SK-N-SH (cell line): Measurements from ENCODE around the gene DSCAML1. TPM values are rescaled to one million over a fixed set of nuclear protein-coding genes. Genes with fewer than 3 reads are reported as not detected.

Experiments
- CTCF ChIA-PET: fragments of 300-600, 350-600 bp; formaldehyde crosslinking; extraction: SDS; loops from one replicate; lab custom pipeline; 2021; lab: Yijun Ruan, JAX
- POLR2A ChIA-PET: fragments of 350-600 bp; sonication (Branson Sonifier 250); formaldehyde crosslinking; extraction: SDS; loops from one replicate; lab custom pipeline; 2020; ENCODE audit warnings: antibody characterized with exemption, inconsistent platforms; lab: Yijun Ruan, JAX
- DNase-seq: peaks from one replicate; pipeline ENCODE4 v3.0.0; 2012
- H2AFZ ChIP-seq: fragments of 200-600 bp; sonication (generic); 2 replicates; pipeline ENCODE4 v1.8.1; 2016; ENCODE audit warnings: antibody characterized with exemption, mild to moderate bottlenecking, low read depth
- H3F3A ChIP-seq: fragments of 200-600 bp; sonication (generic); replicated peaks from 2 replicates; pipeline ENCODE3; 2016; ENCODE audit warnings: antibody characterized with exemption, mild to moderate bottlenecking; ENCODE audit not compliant: insufficient read depth
- H3K27ac ChIP-seq, 2 experiments: fragments of 200-500 bp in 1 of 2; fragments of 200-600 bp in 1 of 2; sonication (Bioruptor generic) in 1 of 2; sonication (generic), shearing (Covaris generic) in 1 of 2; 2 replicates each; pipeline versions ENCODE4 v1.5.1 to v1.6.1; 2014 to 2016; ENCODE audit warnings: low read depth in 2 of 2, inconsistent platforms in 1 of 2, low read length in 1 of 2, mild to moderate bottlenecking in 1 of 2, mixed read lengths in 1 of 2
- H3K27me3 ChIP-seq: fragments of 200-600 bp; sonication (generic), shearing (Covaris generic); 2 replicates; pipeline ENCODE4 v1.6.1; 2016; ENCODE audit warnings: mixed run types; ENCODE audit not compliant: insufficient read depth
- H3K36me3 ChIP-seq, 2 experiments: fragments of 200-500 bp in 1 of 2; fragments of 200-600 bp in 1 of 2; sonication (Bioruptor generic) in 1 of 2; sonication (generic) in 1 of 2; replicated peaks in 1 of 2; 2 replicates each; pipeline versions ENCODE3 to v1.5.1; 2014 to 2016; ENCODE audit warnings: low read length in 1 of 2, mild to moderate bottlenecking in 1 of 2; ENCODE audit not compliant: insufficient read depth in 2 of 2, control insufficient read depth in 1 of 2
- H3K4me1 ChIP-seq, 2 experiments: fragments of 200-500 bp in 1 of 2; fragments of 200-600 bp in 1 of 2; sonication (Bioruptor generic) in 1 of 2; sonication (generic), shearing (Covaris generic) in 1 of 2; 2 replicates each; pipeline versions ENCODE4 v1.5.1 to v1.6.1; 2014 to 2016; ENCODE audit warnings: low read depth in 1 of 2, low read length in 1 of 2, mixed run types in 1 of 2; ENCODE audit not compliant: insufficient read depth in 2 of 2, control insufficient read depth in 1 of 2
- H3K4me2 ChIP-seq: fragments of 200-600 bp; sonication (generic), shearing (Covaris generic); 2 replicates; pipeline ENCODE4 v1.6.1; 2017; ENCODE audit warnings: mixed run types
- H3K4me3 ChIP-seq, 2 experiments: fragments of 200-500 bp in 1 of 2; fragments of 200-600 bp in 1 of 2; sonication (Bioruptor generic) in 1 of 2; sonication (generic), shearing (Covaris generic) in 1 of 2; 2 replicates each; pipeline versions ENCODE4 v1.5.1 to v1.8.1; 2014 to 2016; ENCODE audit warnings: low read depth in 2 of 2, inconsistent platforms in 1 of 2, low read length in 1 of 2, mild to moderate bottlenecking in 1 of 2, mixed read lengths in 1 of 2, moderate library complexity in 1 of 2
- H3K79me2 ChIP-seq: fragments of 200-600 bp; sonication (generic); 2 replicates; pipeline ENCODE4 v1.8.1; 2017; ENCODE audit warnings: mild to moderate bottlenecking; ENCODE audit not compliant: insufficient read depth
- H3K9ac ChIP-seq: fragments of 200-600 bp; sonication (generic); 2 replicates; pipeline ENCODE4 v1.6.1; 2017; ENCODE audit warnings: mixed run types
- H3K9me2 ChIP-seq: fragments of 200-600 bp; sonication (generic); 2 replicates; pipeline ENCODE4 v1.6.1; 2017; ENCODE audit warnings: mixed run types
- H3K9me3 ChIP-seq: fragments of 200-600 bp; sonication (generic); 2 replicates; pipeline ENCODE4 v1.6.1; 2017; ENCODE audit warnings: mixed run types, mild to moderate bottlenecking, moderate library complexity
- H4K20me1 ChIP-seq: fragments of 200-600 bp; sonication (generic); 2 replicates; pipeline ENCODE4 v1.6.1; 2017; ENCODE audit warnings: mild to moderate bottlenecking, mixed run types; ENCODE audit not compliant: insufficient read depth
- EP300 ChIP-seq, 2 experiments: IDR thresholded peaks; 2 replicates each; pipeline versions ENCODE4 v1.4.0 to v1.6.1; 2012; ENCODE audit warnings: borderline replicate concordance in 1 of 2, low read depth in 1 of 2, low read length in 1 of 2
- EZH2phosphoT487 ChIP-seq: fragments of 200-600 bp; sonication (generic); IDR thresholded peaks from 2 replicates; pipeline ENCODE4 v1.6.1; 2017; ENCODE audit warnings: low read depth, mixed run types, mild to moderate bottlenecking, antibody characterized with exemption, moderate library complexity, borderline replicate concordance
- FOXJ3 ChIP-seq: sonication (generic); formaldehyde crosslinking; IDR thresholded peaks from 2 replicates; pipeline ENCODE4 v1.5.1; 2020; ENCODE audit warnings: mild to moderate bottlenecking, missing genetic modification reagents
- GATA2 ChIP-seq: sonication (generic); formaldehyde crosslinking; IDR thresholded peaks from 2 replicates; pipeline ENCODE4 v1.5.0; 2020; ENCODE audit warnings: mild to moderate bottlenecking, missing genetic modification reagents
- JUND ChIP-seq: IDR thresholded peaks from 2 replicates; pipeline ENCODE4 v1.4.0; 2012
- MXI1 ChIP-seq: IDR thresholded peaks from 2 replicates; pipeline ENCODE4 v1.6.1; 2012; ENCODE audit warnings: mild to moderate bottlenecking, low read depth, low read length, improper control_type of control experiment
- NFIC ChIP-seq: IDR thresholded peaks from 2 replicates; pipeline ENCODE4 v1.4.0; 2012; ENCODE audit warnings: borderline replicate concordance
- RAD21 ChIP-seq: IDR thresholded peaks from 2 replicates; pipeline ENCODE4 v1.6.1; 2012; ENCODE audit warnings: mild to moderate bottlenecking, low read length
- RCOR1 ChIP-seq: fragments of 150-350 bp; IDR thresholded peaks from 2 replicates; pipeline ENCODE4 v1.6.1; 2017; ENCODE audit warnings: antibody characterized with exemption, low read length
- RFX5 ChIP-seq: IDR thresholded peaks from 2 replicates; pipeline ENCODE4 v1.6.1; 2012; ENCODE audit warnings: mild to moderate bottlenecking, improper control_type of control experiment, low read length
- SIN3A ChIP-seq: IDR thresholded peaks from 2 replicates; pipeline ENCODE4 v1.6.1; 2012; ENCODE audit warnings: low read depth, mild to moderate bottlenecking, low read length, moderate library complexity, borderline replicate concordance
- SMC3 ChIP-seq: IDR thresholded peaks from 2 replicates; pipeline ENCODE4 v1.6.1; 2012; ENCODE audit warnings: low read depth, low read length, improper control_type of control experiment
- YY1 ChIP-seq: IDR thresholded peaks from 2 replicates; pipeline ENCODE4 v1.4.0; 2012; ENCODE audit warnings: low read depth, mild to moderate bottlenecking
- WGBS: methylation state at CpG from one replicate; pipeline ENCODE4 v1.1.6; 2017; ENCODE audit warnings: low lambda C conversion rate; 5-methylcytosine and 5-hydroxymethylcytosine counted together
- polyA plus RNA-seq, 3 experiments: library from polyadenylated mRNA; depleted of rRNA; stranded (reverse); fragments of >200 nt; gene quantifications; 2 replicates each; pipeline ENCODE4 v1.2.3, GENCODE V29; 2012
- TF ChIP-seq, protein P1 (sequence below): IDR thresholded peaks from 2 replicates; pipeline ENCODE4 v1.4.0; 2012; ENCODE audit warnings: low read depth, borderline replicate concordance
- TF ChIP-seq, protein P2 (sequence below): fragments of 150-350 bp; IDR thresholded peaks from 2 replicates; pipeline ENCODE4 v1.6.1; 2016; ENCODE audit warnings: mild to moderate bottlenecking, low read depth, low read length
- TF ChIP-seq, protein P3 (sequence below): IDR thresholded peaks from 2 replicates; pipeline ENCODE4 v1.4.0; 2012; ENCODE audit warnings: low read depth, borderline replicate concordance
- TF ChIP-seq, protein P4 (sequence below): IDR thresholded peaks from 2 replicates; pipeline ENCODE4 v1.4.0; 2012; ENCODE audit warnings: low read depth

DSCAML1 gene
- polyA plus RNA-seq, 1 of the 3 experiments (the other 2 are of a cell fraction): not detected

DNA sequence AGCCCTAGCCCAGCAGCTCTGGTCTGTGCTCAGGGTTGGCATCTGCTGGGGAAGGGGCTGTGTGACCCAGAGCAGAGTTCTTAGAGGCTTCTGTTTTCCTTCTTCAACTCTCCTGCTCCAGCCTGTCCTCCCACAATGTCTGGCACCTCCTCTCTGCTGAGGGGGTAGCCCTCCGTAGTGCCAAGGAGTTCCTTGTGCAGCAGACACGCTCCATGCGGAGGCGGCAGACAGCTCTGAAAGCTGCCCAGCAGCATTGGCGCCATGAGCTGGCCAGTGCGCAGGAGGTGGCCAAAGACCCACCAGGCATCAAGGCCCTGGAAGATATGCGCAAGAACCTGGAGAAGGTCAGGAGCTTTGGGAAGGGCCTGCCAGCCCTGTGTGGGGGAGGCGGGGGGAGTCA, 400.0 kb downstream of the DSCAML1 start:
- 96% methylated on average over 5 of the region's 8 CpGs for WGBS
- no peak overlapping the region for H3K9ac ChIP-seq
- H3K9me2 ChIP-seq: no peaks in the 10 kb centered on the region
- no peak overlapping the region for H3K4me2 ChIP-seq
- H3K9me3 ChIP-seq: no peaks in the 10 kb centered on the region
- H3F3A ChIP-seq: no peaks in the 10 kb centered on the region
- no peaks in the 10 kb centered on the region for H3K27me3 ChIP-seq
- peaks cover 42 to 55% of the 10 kb centered on the region in 2 experiments for H3K36me3 ChIP-seq
- TF ChIP-seq MXI1: no peak
- no peak for TF ChIP-seq RFX5
- TF ChIP-seq, protein P1, sequence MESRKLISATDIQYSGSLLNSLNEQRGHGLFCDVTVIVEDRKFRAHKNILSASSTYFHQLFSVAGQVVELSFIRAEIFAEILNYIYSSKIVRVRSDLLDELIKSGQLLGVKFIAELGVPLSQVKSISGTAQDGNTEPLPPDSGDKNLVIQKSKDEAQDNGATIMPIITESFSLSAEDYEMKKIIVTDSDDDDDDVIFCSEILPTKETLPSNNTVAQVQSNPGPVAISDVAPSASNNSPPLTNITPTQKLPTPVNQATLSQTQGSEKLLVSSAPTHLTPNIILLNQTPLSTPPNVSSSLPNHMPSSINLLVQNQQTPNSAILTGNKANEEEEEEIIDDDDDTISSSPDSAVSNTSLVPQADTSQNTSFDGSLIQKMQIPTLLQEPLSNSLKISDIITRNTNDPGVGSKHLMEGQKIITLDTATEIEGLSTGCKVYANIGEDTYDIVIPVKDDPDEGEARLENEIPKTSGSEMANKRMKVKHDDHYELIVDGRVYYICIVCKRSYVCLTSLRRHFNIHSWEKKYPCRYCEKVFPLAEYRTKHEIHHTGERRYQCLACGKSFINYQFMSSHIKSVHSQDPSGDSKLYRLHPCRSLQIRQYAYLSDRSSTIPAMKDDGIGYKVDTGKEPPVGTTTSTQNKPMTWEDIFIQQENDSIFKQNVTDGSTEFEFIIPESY: no peak
- TF ChIP-seq, protein P2, sequence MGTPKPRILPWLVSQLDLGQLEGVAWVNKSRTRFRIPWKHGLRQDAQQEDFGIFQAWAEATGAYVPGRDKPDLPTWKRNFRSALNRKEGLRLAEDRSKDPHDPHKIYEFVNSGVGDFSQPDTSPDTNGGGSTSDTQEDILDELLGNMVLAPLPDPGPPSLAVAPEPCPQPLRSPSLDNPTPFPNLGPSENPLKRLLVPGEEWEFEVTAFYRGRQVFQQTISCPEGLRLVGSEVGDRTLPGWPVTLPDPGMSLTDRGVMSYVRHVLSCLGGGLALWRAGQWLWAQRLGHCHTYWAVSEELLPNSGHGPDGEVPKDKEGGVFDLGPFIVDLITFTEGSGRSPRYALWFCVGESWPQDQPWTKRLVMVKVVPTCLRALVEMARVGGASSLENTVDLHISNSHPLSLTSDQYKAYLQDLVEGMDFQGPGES: no peak
- no peak for TF ChIP-seq GATA2 (CRISPR knock-in tag)
- no peak for TF ChIP-seq JUND
- no peak for TF ChIP-seq EP300 (IDR thresholded peaks at IDR 0.05; ENCODE audit: borderline replicate concordance in 1 of 2, low read depth in 1 of 2, low read length in 1 of 2)
- TF ChIP-seq SMC3: no peak
- TF ChIP-seq RCOR1: no peak
- no peak for TF ChIP-seq YY1
- TF ChIP-seq, protein P3, sequence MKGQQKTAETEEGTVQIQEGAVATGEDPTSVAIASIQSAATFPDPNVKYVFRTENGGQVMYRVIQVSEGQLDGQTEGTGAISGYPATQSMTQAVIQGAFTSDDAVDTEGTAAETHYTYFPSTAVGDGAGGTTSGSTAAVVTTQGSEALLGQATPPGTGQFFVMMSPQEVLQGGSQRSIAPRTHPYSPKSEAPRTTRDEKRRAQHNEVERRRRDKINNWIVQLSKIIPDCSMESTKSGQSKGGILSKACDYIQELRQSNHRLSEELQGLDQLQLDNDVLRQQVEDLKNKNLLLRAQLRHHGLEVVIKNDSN: no peak
- TF ChIP-seq, protein P4, sequence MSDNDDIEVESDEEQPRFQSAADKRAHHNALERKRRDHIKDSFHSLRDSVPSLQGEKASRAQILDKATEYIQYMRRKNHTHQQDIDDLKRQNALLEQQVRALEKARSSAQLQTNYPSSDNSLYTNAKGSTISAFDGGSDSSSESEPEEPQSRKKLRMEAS: no peak
- no peak for TF ChIP-seq NFIC
- no peak for TF ChIP-seq EZH2phosphoT487
- TF ChIP-seq RAD21: no peak
- TF ChIP-seq FOXJ3 (CRISPR knock-in tag): no peak
- TF ChIP-seq SIN3A: no peak
- no peaks in the 10 kb centered on the region for H3K4me1 ChIP-seq
- H3K27ac ChIP-seq: no peak overlapping the region
- POLR2A ChIA-PET: no interaction called here
- no peak overlapping the region for H2AFZ ChIP-seq
- DNase-seq: no peak
- H3K79me2 ChIP-seq: no peaks in the 10 kb centered on the region
- no peak overlapping the region for H3K4me3 ChIP-seq
- CTCF ChIA-PET: interaction anchor here (1.0 to 2.6 kb wide), 2 partner anchors 29 to 410 kb away, joined by 3 to 9 read pairs; no protein-coding TSS in a partner anchor
- H4K20me1 ChIP-seq: no peaks in the 10 kb centered on the region
